HCT116 (cell line): ENCODE measurements around the gene TMEM212. TPM values are rescaled to one million over a fixed set of nuclear protein-coding genes. Genes with fewer than 3 reads are reported as not detected.

Experiments
- ATAC-seq: fragments of 200-7000 bp; cut with Tn5 transposase; 2 replicates; pipeline ENCODE4 v1.9.1; 2020; ENCODE audit warnings: mild to moderate bottlenecking, moderate library complexity
- BruUV-seq: library from RNA; stranded (reverse); fragments of 400-500 nt; replicated peaks from 2 replicates; lab custom pipeline; 2021; lab: Mats Ljungman, UMichigan
- CTCF ChIA-PET: fragments of 300-600 bp; sonication (Branson Sonifier 250); formaldehyde crosslinking; loops from one replicate; lab custom pipeline; 2021; ENCODE audit warnings: antibody characterized with exemption; lab: Charles Lee
- POLR2A ChIA-PET: fragments of 300-600, 350-600 bp; sonication (Branson Sonifier 250); formaldehyde crosslinking; loops from one replicate; lab custom pipeline; 2021; ENCODE audit warnings: antibody characterized with exemption; lab: Charles Lee
- RAD21 ChIA-PET, 2 experiments: fragments of 300-600 bp; sonication (Branson Sonifier 250); formaldehyde crosslinking; loops; one replicate each; lab custom pipeline; 2023; ENCODE audit warnings: low total read pairs in 2 of 2; ENCODE audit not compliant: uncharacterized antibody in 2 of 2, unreplicated experiment in 2 of 2, low non-redundant PET in 1 of 2; lab: Charles Lee
- DNase-seq: peaks from one replicate; pipeline ENCODE4 v3.0.0-alpha.2; 2010; ENCODE audit warnings: low read depth, low spot score
- H2AFZ ChIP-seq: fragments of 200-600 bp; shearing (Covaris generic), sonication (generic); 2 replicates; pipeline ENCODE4 v1.6.1; 2017; ENCODE audit warnings: low read depth, mixed run types, mixed read lengths, antibody characterized with exemption, low read length; ENCODE audit not compliant: poor library complexity, severe bottlenecking
- H3K27ac ChIP-seq: 2 replicates; pipeline ENCODE4 v1.5.1; 2012; ENCODE audit warnings: low read depth, low read length
- H3K27me3 ChIP-seq: fragments of 200-600 bp; sonication (generic); 2 replicates; pipeline ENCODE4 v1.6.1; 2016; ENCODE audit warnings: mixed run types, low read length, mixed read lengths; ENCODE audit not compliant: insufficient read depth
- H3K36me3 ChIP-seq, 2 experiments: fragments of 200-500 bp in 1 of 2; fragments of 200-600 bp in 1 of 2; sonication (Bioruptor generic) in 1 of 2; sonication (generic) in 1 of 2; 2 replicates each; pipeline versions ENCODE4 v1.5.1 to v1.6.1; 2014 to 2016; ENCODE audit warnings: low read length in 2 of 2, inconsistent platforms in 1 of 2, mixed read lengths in 1 of 2, mixed run types in 1 of 2; ENCODE audit not compliant: insufficient read depth in 2 of 2, control insufficient read depth in 1 of 2
- H3K4me1 ChIP-seq, 2 experiments: fragments of 200-600 bp in 1 of 2; sonication (generic) in 1 of 2; 2 replicates each; pipeline versions ENCODE4 v1.5.1 to v1.6.1; 2012 to 2017; ENCODE audit warnings: low read length in 2 of 2, inconsistent platforms in 1 of 2, mild to moderate bottlenecking in 1 of 2, mixed read lengths in 1 of 2, mixed run types in 1 of 2, moderate library complexity in 1 of 2; ENCODE audit not compliant: insufficient read depth in 2 of 2, control insufficient read depth in 1 of 2
- H3K4me2 ChIP-seq: fragments of 200-600 bp; sonication (generic); 2 replicates; pipeline ENCODE4 v1.6.1; 2017; ENCODE audit warnings: mixed run types, low read length, mixed read lengths
- H3K4me3 ChIP-seq, 2 experiments: fragments of 200-600 bp in 1 of 2; sonication (generic) in 1 of 2; replicated peaks in 1 of 2; 2 replicates each; pipeline ENCODE4 v1.5.1; 2011 to 2016; ENCODE audit warnings: low read length in 2 of 2, control low read depth in 1 of 2, low read depth in 1 of 2, mild to moderate bottlenecking in 1 of 2, mixed read lengths in 1 of 2, mixed run types in 1 of 2
- H3K79me2 ChIP-seq: fragments of 200-600 bp; sonication (generic); 2 replicates; pipeline ENCODE4 v1.6.1; 2017; ENCODE audit warnings: mild to moderate bottlenecking, mixed run types, low read length, moderate library complexity, mixed read lengths; ENCODE audit not compliant: insufficient read depth
- H3K9ac ChIP-seq: fragments of 200-600 bp; sonication (generic); 2 replicates; pipeline ENCODE4 v1.6.1; 2016; ENCODE audit warnings: low read length, mixed read lengths
- H3K9me2 ChIP-seq: fragments of 200-600 bp; sonication (generic), shearing (Covaris generic); 2 replicates; pipeline ENCODE4 v1.6.1; 2017; ENCODE audit warnings: mixed run types, mild to moderate bottlenecking, moderate library complexity; ENCODE audit not compliant: insufficient read depth
- H3K9me3 ChIP-seq, 2 experiments: fragments of 200-500 bp in 1 of 2; fragments of 200-600 bp in 1 of 2; sonication (Bioruptor generic) in 1 of 2; sonication (generic) in 1 of 2; 2 replicates each; pipeline ENCODE4 v1.6.1; 2014 to 2017; ENCODE audit warnings: low read length in 2 of 2, mixed read lengths in 2 of 2, inconsistent platforms in 1 of 2, low read depth in 1 of 2, mild to moderate bottlenecking in 1 of 2, mixed run types in 1 of 2, moderate library complexity in 1 of 2; ENCODE audit not compliant: control insufficient read depth in 1 of 2, insufficient read depth in 1 of 2
- H4K20me1 ChIP-seq: fragments of 200-600 bp; sonication (generic), shearing (Covaris generic); 2 replicates; pipeline ENCODE4 v1.6.1; 2017; ENCODE audit warnings: mixed run types, mild to moderate bottlenecking, moderate library complexity; ENCODE audit not compliant: insufficient read depth
- ATF3 ChIP-seq: IDR thresholded peaks from 2 replicates; pipeline ENCODE4 v1.6.1; 2012
- CBX3 ChIP-seq: IDR thresholded peaks from 2 replicates; pipeline ENCODE4 v1.6.1; 2012; ENCODE audit warnings: low read depth
- CEBPB ChIP-seq: IDR thresholded peaks from 2 replicates; pipeline ENCODE4 v1.6.1; 2012; ENCODE audit warnings: low read depth
- ELF1 ChIP-seq: IDR thresholded peaks from 2 replicates; pipeline ENCODE4 v1.6.1; 2012; ENCODE audit warnings: low read depth, borderline replicate concordance
- EZH2 ChIP-seq: fragments of 200-600 bp; sonication (generic); IDR thresholded peaks from 2 replicates; pipeline ENCODE4 v1.6.1; 2017; ENCODE audit warnings: antibody characterized with exemption, mixed run types
- FOSL1 ChIP-seq: IDR thresholded peaks from 2 replicates; pipeline ENCODE4 v1.6.1; 2012; ENCODE audit warnings: low read depth
- JUND ChIP-seq: IDR thresholded peaks from 2 replicates; pipeline ENCODE4 v1.6.1; 2012
- MAX ChIP-seq: IDR thresholded peaks from 2 replicates; pipeline ENCODE4 v1.6.1; 2012
- POLR2AphosphoS5 ChIP-seq: IDR thresholded peaks from 2 replicates; pipeline ENCODE4 v1.6.1; 2011; ENCODE audit warnings: mild to moderate bottlenecking, low read depth, low read length, moderate library complexity
- RAD21 ChIP-seq: IDR thresholded peaks from 2 replicates; pipeline ENCODE4 v1.6.1; 2012; ENCODE audit warnings: low read depth, mild to moderate bottlenecking
- REST ChIP-seq: IDR thresholded peaks from 2 replicates; pipeline ENCODE4 v1.6.1; 2012; ENCODE audit warnings: low read depth
- SIN3A ChIP-seq: IDR thresholded peaks from 2 replicates; pipeline ENCODE4 v1.6.1; 2012; ENCODE audit warnings: low read depth
- SP1 ChIP-seq: IDR thresholded peaks from 2 replicates; pipeline ENCODE4 v1.6.1; 2012; ENCODE audit warnings: low read depth
- SRF ChIP-seq: IDR thresholded peaks from 2 replicates; pipeline ENCODE4 v1.6.1; 2012; ENCODE audit warnings: low read depth
- YY1 ChIP-seq: IDR thresholded peaks from 2 replicates; pipeline ENCODE4 v1.6.1; 2011; ENCODE audit warnings: low read length, low read depth, moderate library complexity, mild to moderate bottlenecking; ENCODE audit not compliant: insufficient replicate concordance; ENCODE audit errors: extremely low read depth
- ZBTB33 ChIP-seq: IDR thresholded peaks from 2 replicates; pipeline ENCODE4 v1.6.1; 2011; ENCODE audit warnings: mild to moderate bottlenecking, low read length, moderate library complexity; ENCODE audit not compliant: insufficient replicate concordance; ENCODE audit errors: extremely low read depth
- ZFX ChIP-seq: fragments of 450-650 bp; IDR thresholded peaks from 2 replicates; pipeline ENCODE4 v1.6.1; 2017
- ZNF274 ChIP-seq: fragments of 200-500 bp; sonication (Bioruptor generic); IDR thresholded peaks from 2 replicates; pipeline ENCODE4 v1.6.1; 2014; ENCODE audit warnings: mild to moderate bottlenecking, low read depth, low read length, inconsistent platforms
- intact Hi-C: fragments of 100-400 bp; cut with micrococcal nuclease; formaldehyde crosslinking; loops from 2 replicates; pipeline ENCODE4 v1.10.0; 2022
- total RNA-seq: library from RNA; stranded (reverse); gene quantifications from one replicate; pipeline ENCODE4 v1.2.1, GENCODE V29; 2021; ENCODE audit not compliant: unreplicated experiment

The TMEM212 gene
- total RNA-seq, 1 experiment from 2014 or later = not detected

GRCh38 chr3:171880101-171880870, 37.1 kb downstream of the TMEM212 start:
- DNase-seq (no peak), ATAC-seq (no peak)
- H3K9me2 ChIP-seq = no peaks in the 10 kb centered on the region
- H3K27ac ChIP-seq = no peak overlapping the region
- no peak overlapping the region for H2AFZ ChIP-seq
- ChIA-PET CTCF (no interaction called here), POLR2A (no interaction called here), RAD21 (no interaction called here)
- no peak overlapping the region for H3K4me3 ChIP-seq
- TF ChIP-seq FOSL1 = no peak
- no peak for TF ChIP-seq EZH2
- no peak for TF ChIP-seq SRF
- no peak for TF ChIP-seq MAX
- TF ChIP-seq RAD21 = no peak
- no peak for TF ChIP-seq ZFX
- TF ChIP-seq JUND = no peak
- TF ChIP-seq CBX3 = no peak
- TF ChIP-seq SIN3A = no peak
- TF ChIP-seq POLR2AphosphoS5 = no peak
- TF ChIP-seq REST = no peak
- TF ChIP-seq ELF1 = no peak
- no peak for TF ChIP-seq ATF3
- no peak for TF ChIP-seq ZNF274
- no peak for TF ChIP-seq SP1
- TF ChIP-seq ZBTB33 = no peak
- no peak for TF ChIP-seq CEBPB
- no peak for TF ChIP-seq YY1
- BruUV-seq = no TSS peak
- H3K9me3 ChIP-seq = no peaks in the 10 kb centered on the region
- intact Hi-C loops = no loop called here
- no peak overlapping the region for H3K4me2 ChIP-seq
- H3K9ac ChIP-seq = no peak overlapping the region
- H3K36me3 ChIP-seq = no peaks in the 10 kb centered on the region
- H3K27me3 ChIP-seq = no peaks in the 10 kb centered on the region
- H4K20me1 ChIP-seq = no peaks in the 10 kb centered on the region
- H3K4me1 ChIP-seq = no peaks in the 10 kb centered on the region; a peak in 1 of 4 replicates
- no peaks in the 10 kb centered on the region for H3K79me2 ChIP-seq
